PC-3 (cell line): ENCODE measurements around the gene HIPK1. TPM values are rescaled to one million over a fixed set of nuclear protein-coding genes. Genes with fewer than 3 reads are reported as not detected.
A peak's percentile ranks its signal among the peaks of the same experiment; 100 is the strongest.

ENCODE experiments used
- ATAC-seq: fragments of 200-7000 bp; cut with Tn5 transposase; 2 replicates; pipeline ENCODE4 v1.9.1; 2020; ENCODE audit warnings: mild to moderate bottlenecking, moderate library complexity
- BruUV-seq: library from RNA; stranded (reverse); fragments of 400-500 nt; replicated peaks from 2 replicates; lab custom pipeline; 2021; lab: Mats Ljungman, UMichigan
- CTCF ChIA-PET: fragments of 300-600 bp; sonication (Branson Sonifier 250); formaldehyde crosslinking; loops from one replicate; lab custom pipeline; 2022; ENCODE audit warnings: antibody characterized with exemption; lab: Charles Lee
- POLR2A ChIA-PET: fragments of 300-600 bp; sonication (Branson Sonifier 250); formaldehyde crosslinking; loops from one replicate; lab custom pipeline; 2022; ENCODE audit warnings: antibody characterized with exemption; ENCODE audit not compliant: unreplicated experiment; lab: Charles Lee
- DNase-seq: peaks from one replicate; pipeline ENCODE4 v3.0.0-alpha.2; 2015
- H2AFZ ChIP-seq: fragments of 300-600 bp; sonication (generic); 2 replicates; pipeline ENCODE4 v1.6.0; 2016; ENCODE audit warnings: antibody characterized with exemption, low read length
- H3F3A ChIP-seq: fragments of 300-600 bp; sonication (generic); one replicate; pipeline ENCODE4 v1.6.0; 2017; ENCODE audit warnings: antibody characterized with exemption, low read length, control low read depth, mild to moderate bottlenecking; ENCODE audit not compliant: unreplicated experiment
- H3K27ac ChIP-seq: fragments of 300-600 bp; sonication (generic); 2 replicates; pipeline ENCODE4 v1.5.1; 2016; ENCODE audit warnings: mild to moderate bottlenecking, low read length
- H3K27me3 ChIP-seq: fragments of 300-600 bp; sonication (generic); 2 replicates; pipeline ENCODE4 v1.6.1; 2016; ENCODE audit warnings: low read length, mixed read lengths
- H3K36me3 ChIP-seq: fragments of 300-600 bp; sonication (generic); 2 replicates; pipeline ENCODE4 v1.6.1; 2016; ENCODE audit warnings: low read depth, mixed run types, low read length, mixed read lengths
- H3K4me1 ChIP-seq: fragments of 300-600 bp; sonication (generic); 2 replicates; pipeline ENCODE4 v1.5.1; 2016; ENCODE audit warnings: low read length; ENCODE audit not compliant: insufficient read depth
- H3K4me2 ChIP-seq: fragments of 300-600 bp; sonication (generic); 2 replicates; pipeline ENCODE4 v1.6.0; 2016; ENCODE audit warnings: low read length
- H3K4me3 ChIP-seq: fragments of 300-600 bp; sonication (generic); 2 replicates; pipeline ENCODE4 v1.5.1; 2016; ENCODE audit warnings: mild to moderate bottlenecking, low read length, mixed read lengths
- H3K79me2 ChIP-seq: fragments of 300-600 bp; sonication (generic); 2 replicates; pipeline ENCODE4 v1.6.1; 2017; ENCODE audit warnings: low read length, mixed read lengths
- H3K9ac ChIP-seq: fragments of 300-600 bp; sonication (generic); 2 replicates; pipeline ENCODE4 v1.6.0; 2016; ENCODE audit warnings: mild to moderate bottlenecking, low read length
- H3K9me2 ChIP-seq: fragments of 300-600 bp; sonication (generic); replicated peaks from 2 replicates; pipeline ENCODE4 v1.6.1; 2016; ENCODE audit warnings: mixed run types, low read length, mixed read lengths
- H3K9me3 ChIP-seq: fragments of 300-600 bp; sonication (generic); 2 replicates; pipeline ENCODE4 v1.6.1; 2016; ENCODE audit warnings: low read length, mixed read lengths
- H4K20me1 ChIP-seq: fragments of 300-600 bp; sonication (generic); 2 replicates; pipeline ENCODE4 v1.6.1; 2016; ENCODE audit warnings: low read length, mixed read lengths
- EZH2 ChIP-seq: fragments of 300-600 bp; sonication (generic); IDR thresholded peaks from one replicate; pipeline ENCODE4 v1.6.1; 2017; ENCODE audit warnings: antibody characterized with exemption, mild to moderate bottlenecking, low read length; ENCODE audit not compliant: unreplicated experiment
- EZH2phosphoT487 ChIP-seq: fragments of 300-600 bp; sonication (generic); IDR thresholded peaks from 2 replicates; pipeline ENCODE4 v1.6.1; 2018; ENCODE audit warnings: mild to moderate bottlenecking, antibody characterized with exemption, low read length, borderline replicate concordance
- intact Hi-C: fragments of 100-400 bp; cut with micrococcal nuclease; formaldehyde crosslinking; loops from 2 replicates; pipeline ENCODE4 v1.9.0; 2023
- total RNA-seq: library from RNA; depleted of rRNA; stranded (reverse); fragments of >200 nt; gene quantifications from 2 replicates; pipeline ENCODE4 v1.2.3, GENCODE V29; 2014
- TF ChIP-seq, protein P1 (sequence below): fragments of 300-600 bp; sonication (generic); conservative IDR thresholded peaks from 2 replicates; pipeline ENCODE4 v1.5.1; 2017; ENCODE audit warnings: antibody characterized with exemption, low read depth, mild to moderate bottlenecking, low read length

HIPK1 gene
- total RNA-seq, 1 experiment from 2014 or later: 19.9 TPM

DNA sequence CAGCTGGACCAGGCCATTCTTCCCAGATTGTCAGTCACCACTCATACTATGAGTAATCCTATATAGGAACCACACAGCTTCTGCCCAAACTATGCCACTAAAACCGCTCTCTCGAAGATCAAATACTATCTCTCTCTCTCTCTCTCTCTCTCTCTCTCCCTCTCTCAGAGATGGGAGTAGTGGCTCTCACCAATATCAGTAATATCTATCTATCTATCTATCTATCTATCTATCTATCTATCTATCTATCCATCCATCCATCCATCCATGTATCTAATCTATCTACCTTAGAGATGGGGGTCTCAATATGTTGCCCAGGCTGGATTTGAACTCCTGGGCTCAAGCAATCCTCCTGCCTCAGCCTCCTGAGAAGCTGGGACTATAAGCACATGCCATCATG is 4.7 kb upstream of the HIPK1 start:
- no peak overlapping the region for H2AFZ ChIP-seq
- H3K9ac ChIP-seq: no peak overlapping the region
- no peak overlapping the region for H3K4me2 ChIP-seq
- H3K4me3 ChIP-seq: no peak overlapping the region
- H4K20me1 ChIP-seq: no peaks in the 10 kb centered on the region
- no peaks in the 10 kb centered on the region for H3F3A ChIP-seq
- DNase-seq: no peak
- H3K79me2 ChIP-seq: peaks cover 9% of the 10 kb centered on the region
- POLR2A ChIA-PET: no interaction called here
- H3K9me2 ChIP-seq: no peaks in the 10 kb centered on the region
- no peaks in the 10 kb centered on the region for H3K9me3 ChIP-seq
- intact Hi-C loops: no loop called here
- BruUV-seq: no TSS peak
- H3K27ac ChIP-seq: no peak overlapping the region
- TF ChIP-seq EZH2phosphoT487 (no peak), EZH2 (no peak)
- TF ChIP-seq, protein P1, sequence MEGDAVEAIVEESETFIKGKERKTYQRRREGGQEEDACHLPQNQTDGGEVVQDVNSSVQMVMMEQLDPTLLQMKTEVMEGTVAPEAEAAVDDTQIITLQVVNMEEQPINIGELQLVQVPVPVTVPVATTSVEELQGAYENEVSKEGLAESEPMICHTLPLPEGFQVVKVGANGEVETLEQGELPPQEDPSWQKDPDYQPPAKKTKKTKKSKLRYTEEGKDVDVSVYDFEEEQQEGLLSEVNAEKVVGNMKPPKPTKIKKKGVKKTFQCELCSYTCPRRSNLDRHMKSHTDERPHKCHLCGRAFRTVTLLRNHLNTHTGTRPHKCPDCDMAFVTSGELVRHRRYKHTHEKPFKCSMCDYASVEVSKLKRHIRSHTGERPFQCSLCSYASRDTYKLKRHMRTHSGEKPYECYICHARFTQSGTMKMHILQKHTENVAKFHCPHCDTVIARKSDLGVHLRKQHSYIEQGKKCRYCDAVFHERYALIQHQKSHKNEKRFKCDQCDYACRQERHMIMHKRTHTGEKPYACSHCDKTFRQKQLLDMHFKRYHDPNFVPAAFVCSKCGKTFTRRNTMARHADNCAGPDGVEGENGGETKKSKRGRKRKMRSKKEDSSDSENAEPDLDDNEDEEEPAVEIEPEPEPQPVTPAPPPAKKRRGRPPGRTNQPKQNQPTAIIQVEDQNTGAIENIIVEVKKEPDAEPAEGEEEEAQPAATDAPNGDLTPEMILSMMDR: no peak
- no peak for ATAC-seq
- H3K4me1 ChIP-seq: peaks cover 13% of the 10 kb centered on the region
- CTCF ChIA-PET: no interaction called here
- no peaks in the 10 kb centered on the region for H3K36me3 ChIP-seq
- no peaks in the 10 kb centered on the region for H3K27me3 ChIP-seq

DNA sequence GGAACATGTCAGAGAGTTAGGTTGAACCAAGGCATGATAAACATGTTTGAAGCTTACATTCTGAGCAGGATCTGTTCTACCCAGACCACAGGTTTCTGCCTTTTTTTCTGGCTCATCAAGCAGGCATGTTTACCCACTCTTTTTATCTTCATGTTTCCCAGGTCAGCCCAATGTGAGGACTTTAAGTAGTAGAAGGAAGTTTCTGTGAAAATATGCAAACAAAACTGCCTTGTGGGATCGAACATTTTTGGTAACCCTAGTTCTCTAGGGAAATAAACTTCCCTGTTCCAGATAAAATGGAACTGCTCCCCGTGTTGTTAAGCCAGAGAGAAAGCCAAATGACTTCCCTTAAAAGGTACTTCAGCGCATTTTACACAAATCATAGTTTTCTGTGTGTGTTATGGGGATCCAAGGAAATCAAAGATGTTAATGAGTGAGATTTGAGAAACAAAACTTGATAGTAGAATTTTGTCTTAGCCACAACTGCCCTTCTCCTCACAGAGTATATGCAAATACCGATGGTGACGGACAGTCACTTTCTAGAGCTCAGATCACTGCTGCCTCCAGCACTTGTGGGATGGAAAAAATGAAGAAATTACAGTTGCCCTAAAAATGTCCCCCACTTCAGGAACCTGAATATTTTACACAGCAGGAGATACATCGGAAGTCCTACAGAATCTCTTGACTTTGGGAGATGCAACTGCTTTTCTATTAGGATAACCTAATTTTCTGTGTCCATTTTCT is 765 bp upstream of the HIPK1 start:
- no peak for TF ChIP-seq EZH2
- no peak for TF ChIP-seq EZH2phosphoT487
- TF ChIP-seq, protein P1: no peak
- Histone ChIP-seq H3K4me1 (peaks cover 32% of the 10 kb centered on the region), H4K20me1 (peaks cover 20% of the 10 kb centered on the region; the same call in 1 of the 2 replicates), H3K9ac (peak overlapping the region; percentile 82), H3K36me3 (no peaks in the 10 kb centered on the region), H2AFZ (peak overlapping the region; percentile 99), H3K9me3 (no peaks in the 10 kb centered on the region), H3K4me3 (peak overlapping the region; percentile 86), H3K79me2 (peaks cover 47% of the 10 kb centered on the region), H3K27ac (no peak overlapping the region), H3K9me2 (no peaks in the 10 kb centered on the region), H3K27me3 (no peaks in the 10 kb centered on the region), H3K4me2 (peak overlapping the region; percentile 95), H3F3A (no peaks in the 10 kb centered on the region)
- no peak for ATAC-seq
- BruUV-seq: no TSS peak
- intact Hi-C loops: no loop called here
- peak; percentile 31 for DNase-seq
- ChIA-PET CTCF (interaction anchor here (1.0 kb wide), 1 partner anchor 24 kb away, joined by 3 read pairs; the partner anchor contains the start of genes AP4B1 and DCLRE1B), POLR2A (interaction anchor here (1.3 kb wide), 1 partner anchor 24 kb away, joined by 10 read pairs; the partner anchor contains the start of gene AP4B1)
